Activated CD8-positive, alpha-beta memory T cell treated with anti-CD3 and anti-CD28 coated beads for 36 hours (primary cell): Measurements from ENCODE around the gene TAF8. TPM values are rescaled to one million over a fixed set of nuclear protein-coding genes. Genes with fewer than 3 reads are reported as not detected.

Source experiments
- CTCF ChIA-PET: fragments of 350-600 bp; sonication (Branson Sonifier 250); formaldehyde crosslinking; loops from one replicate; lab custom pipeline; 2021; ENCODE audit warnings: antibody characterized with exemption; lab: Charles Lee
- POLR2A ChIA-PET: fragments of 350-600 bp; sonication (Branson Sonifier 250); formaldehyde crosslinking; loops from one replicate; lab custom pipeline; 2021; ENCODE audit warnings: antibody characterized with exemption; lab: Charles Lee
- total RNA-seq, 2 experiments: library from RNA; stranded (reverse); gene quantifications; one replicate each; pipeline ENCODE4 v1.2.3, GENCODE V29; 2021

The TAF8 gene
- total RNA-seq, 2 experiments from 2014 or later = 42.9 to 45.7 TPM

- CTCF ChIA-PET = interaction anchor here (0.9 to 12.5 kb wide), 34 partner anchors 9 to 309 kb away, joined by 3 to 221 read pairs (median 5); partner anchors contain the start of genes BYSL, CCND3, MED20 and TFEB
- POLR2A ChIA-PET = interaction anchor here (1.9 to 2.6 kb wide), 2 partner anchors 108 to 123 kb away, joined by 8 to 13 read pairs; partner anchors contain the start of genes BYSL and MED20
Measured at GRCh38 chr6:42043787-42044475, 6.4 kb upstream of the TAF8 start.

GRCh38 chr6:42045538-42046460, 4.5 kb upstream of the TAF8 start:
- ChIA-PET POLR2A (interaction anchor here (0.7 to 1.9 kb wide), 3 partner anchors 110 to 258 kb away, joined by 3 to 8 read pairs (median 5); partner anchors contain the start of gene TOMM6), CTCF (interaction anchor here (0.7 to 12.5 kb wide), 13 partner anchors 20 to 260 kb away, joined by 3 to 221 read pairs (median 9); partner anchors contain the start of genes BYSL, CCND3, MED20 and TOMM6)

DNA sequence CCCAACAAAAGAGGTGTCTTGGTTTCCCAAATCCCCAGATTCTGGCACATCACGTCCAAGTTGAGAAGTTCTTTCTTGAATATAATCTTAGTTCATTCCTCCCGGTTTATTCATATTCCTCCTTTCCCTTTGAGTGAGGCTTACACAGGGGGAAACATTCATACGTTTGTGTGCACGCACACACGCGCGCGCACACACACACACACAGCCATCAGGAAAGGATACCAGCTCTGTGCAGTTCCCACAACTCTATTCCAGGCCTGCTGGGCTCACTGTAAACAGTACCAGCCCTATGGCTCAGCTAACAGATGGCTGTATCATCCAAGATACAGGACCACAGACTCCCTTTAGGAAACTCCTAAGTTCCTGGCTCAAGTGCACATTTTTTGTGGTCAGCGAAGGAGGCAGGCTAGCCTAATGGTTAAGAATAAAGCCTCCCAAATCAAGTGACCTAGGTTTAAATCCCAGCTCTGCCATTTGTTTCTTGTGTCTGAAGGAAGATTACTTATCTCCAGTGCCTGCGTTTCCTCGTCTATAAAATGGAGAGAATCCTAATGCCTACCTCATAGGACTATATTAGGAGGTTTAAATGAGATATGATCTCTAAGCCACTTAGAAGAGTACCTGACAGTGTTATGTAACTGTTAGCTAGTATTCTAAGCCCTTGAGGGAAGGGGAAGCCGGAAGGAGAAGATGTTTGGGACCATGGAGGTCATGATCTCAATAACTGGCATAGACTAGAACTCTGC, 3.7 kb upstream of the TAF8 start:
- CTCF ChIA-PET = interaction anchor here (0.7 to 12.5 kb wide), 10 partner anchors 25 to 259 kb away, joined by 3 to 221 read pairs (median 11); partner anchors contain the start of genes BYSL, CCND3, MED20 and TOMM6
- POLR2A ChIA-PET = interaction anchor here (0.6 to 1.2 kb wide), 4 partner anchors 112 to 259 kb away, joined by 3 to 5 read pairs (median 3); partner anchors contain the start of gene TOMM6

DNA sequence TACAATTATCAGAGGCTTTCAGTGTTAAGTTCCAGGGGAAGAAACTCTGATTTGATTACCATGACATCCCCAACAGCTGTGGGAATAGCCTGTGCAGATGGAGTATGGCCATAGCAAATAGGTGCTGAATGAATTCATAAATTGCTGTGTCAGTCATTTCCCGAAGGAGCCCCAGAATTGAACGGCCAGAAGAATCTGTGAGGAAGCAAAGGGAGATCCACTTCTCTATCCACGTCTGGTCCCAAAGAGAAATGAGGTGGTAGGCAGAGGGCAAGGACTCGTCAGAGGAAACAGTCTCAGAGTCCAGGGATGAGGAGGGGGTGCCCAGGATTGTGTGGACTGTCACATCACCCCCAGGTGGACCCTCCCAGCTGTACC, 3.1 kb upstream of the TAF8 start:
- ChIA-PET CTCF (interaction anchor here (1.2 to 12.5 kb wide), 7 partner anchors 33 to 260 kb away, joined by 3 to 221 read pairs (median 22); partner anchors contain the start of genes BYSL, CCND3, MED20 and TOMM6), POLR2A (interaction anchor here (0.6 to 1.0 kb wide), 3 partner anchors 113 to 260 kb away, joined by 3 to 4 read pairs (median 3); partner anchors contain the start of gene TOMM6)

DNA sequence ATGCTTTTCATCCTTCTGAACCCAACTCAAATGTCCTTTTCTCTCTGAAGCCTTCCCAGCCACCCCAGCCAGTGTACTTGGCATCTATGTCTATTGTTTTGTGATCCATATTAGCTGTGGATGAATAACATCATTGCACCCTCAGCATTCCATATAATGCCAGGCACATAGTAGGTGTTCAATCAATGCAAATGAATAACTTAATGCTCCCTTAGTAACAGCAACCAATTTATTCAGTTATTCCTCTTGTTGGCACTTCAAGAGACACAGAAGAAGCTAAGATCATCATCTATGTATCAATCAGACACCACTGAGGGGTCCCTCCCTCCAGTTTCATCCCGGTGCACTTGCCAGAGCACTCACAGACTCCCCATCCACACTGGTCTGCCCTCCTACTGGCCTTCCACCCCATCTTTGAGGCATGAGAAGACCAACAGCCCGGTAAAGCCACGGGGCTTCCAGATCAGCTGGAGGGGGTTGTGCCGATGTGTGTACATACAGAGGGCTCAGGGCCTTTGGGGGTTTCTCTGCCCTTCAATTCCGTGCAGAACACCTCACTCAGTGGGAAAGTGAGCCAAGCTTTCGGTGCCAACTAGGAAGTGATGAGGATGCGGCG, 2.4 kb upstream of the TAF8 start:
- ChIA-PET CTCF (interaction anchor here (0.6 to 12.5 kb wide), 7 partner anchors 8 to 260 kb away, joined by 3 to 221 read pairs (median 22); partner anchors contain the start of genes BYSL, CCND3, MED20 and TOMM6), POLR2A (interaction anchor here (0.9 to 1.0 kb wide), 3 partner anchors 107 to 260 kb away, joined by 3 to 4 read pairs (median 3); partner anchors contain the start of gene TOMM6)

GRCh38 chr6:42049116-42049809, 1.1 kb upstream of the TAF8 start:
- CTCF ChIA-PET = interaction anchor here (0.7 to 12.5 kb wide), 11 partner anchors 9 to 340 kb away, joined by 3 to 221 read pairs (median 6); partner anchors contain the start of genes BYSL, CCND3, MED20 and TOMM6

GRCh38 chr6:42049948-42050296, 402 bp upstream of the TAF8 start:
- ChIA-PET POLR2A (interaction anchor here (0.5 to 2.4 kb wide), 7 partner anchors 8 to 263 kb away, joined by 4 to 9 read pairs (median 7); partner anchors contain the start of gene TOMM6), CTCF (interaction anchor here (0.6 to 12.5 kb wide), 12 partner anchors 18 to 340 kb away, joined by 3 to 221 read pairs (median 5); partner anchors contain the start of genes BYSL, CCND3, MED20 and TOMM6)

More at GRCh38 chr6:42049116-42049809, 1.1 kb upstream of the TAF8 start:
- POLR2A ChIA-PET = interaction anchor here (0.9 to 2.4 kb wide), 6 partner anchors 8 to 262 kb away, joined by 3 to 9 read pairs (median 7); partner anchors contain the start of gene TOMM6

DNA sequence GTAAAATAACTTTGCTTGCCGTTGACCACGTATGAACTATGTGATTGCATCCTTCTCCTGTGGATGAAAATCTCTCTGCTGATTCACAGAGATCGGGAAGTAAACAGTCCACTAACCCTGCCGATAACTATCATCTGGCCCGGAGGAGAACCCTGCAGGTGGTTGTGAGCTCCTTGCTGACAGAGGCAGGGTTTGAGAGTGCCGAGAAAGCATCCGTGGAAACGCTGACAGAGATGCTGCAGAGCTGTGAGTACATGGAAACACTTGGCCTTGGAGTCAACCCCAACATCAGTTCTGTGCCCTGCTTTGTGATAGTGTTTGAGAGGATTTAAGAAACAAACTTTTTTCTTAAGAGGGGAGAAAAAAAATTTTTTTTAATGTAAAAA, 937 bp downstream of the TAF8 start:
- POLR2A ChIA-PET = interaction anchor here (1.0 to 2.4 kb wide), 4 partner anchors 49 to 264 kb away, joined by 4 to 9 read pairs (median 4); partner anchors contain the start of genes BYSL, MED20 and TOMM6
- CTCF ChIA-PET = interaction anchor here (0.6 to 12.5 kb wide), 6 partner anchors 53 to 264 kb away, joined by 3 to 221 read pairs (median 22); partner anchors contain the start of genes BYSL, CCND3, MED20 and TOMM6

DNA sequence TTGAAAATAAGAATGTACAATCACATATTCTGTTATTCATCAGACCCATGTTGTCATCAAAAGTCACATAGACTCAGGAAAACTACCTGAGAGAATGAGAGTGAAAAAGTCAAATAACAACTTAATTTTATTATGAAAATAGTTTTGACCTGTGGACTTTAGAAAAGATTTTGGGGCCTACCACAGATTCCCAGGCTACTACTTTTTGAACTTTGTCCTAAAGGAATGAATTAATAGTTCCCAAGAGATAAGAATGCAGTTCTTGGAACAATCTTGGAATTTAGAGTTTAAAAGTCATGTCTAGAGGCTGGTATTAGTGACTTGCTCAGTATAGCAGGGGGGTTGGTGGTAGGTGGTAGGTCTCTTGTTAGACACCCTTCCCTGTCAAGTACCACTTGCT, 3.3 kb downstream of the TAF8 start:
- ChIA-PET CTCF (interaction anchor here (1.5 to 2.7 kb wide), 2 partner anchors 51 kb away, joined by 6 to 8 read pairs; no protein-coding TSS in a partner anchor), POLR2A (no interaction called here)

DNA sequence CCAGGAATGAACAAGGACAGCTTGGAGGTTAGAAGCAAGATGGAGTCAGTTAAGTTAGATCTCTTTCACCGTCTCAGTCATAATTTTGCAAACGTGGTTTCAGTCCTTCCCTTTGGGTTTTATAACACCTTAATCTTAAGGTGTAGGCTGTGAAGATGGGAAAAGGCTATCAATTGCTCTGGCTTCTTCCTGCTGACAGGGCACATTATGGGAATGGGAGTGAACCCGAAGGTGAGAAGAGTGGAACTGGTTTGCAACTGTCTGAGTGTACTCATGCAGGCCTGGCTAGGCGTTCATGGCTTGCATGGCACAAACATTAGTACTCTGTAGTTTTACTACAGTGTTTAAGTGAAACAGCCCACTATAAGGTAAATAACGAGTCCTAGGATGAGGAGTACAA, 9.4 kb downstream of the TAF8 start:
- CTCF ChIA-PET = no interaction called here
- POLR2A ChIA-PET = no interaction called here

- ChIA-PET CTCF (interaction anchor here (0.9 to 1.0 kb wide), 2 partner anchors 38 to 43 kb away, joined by 3 read pairs; no protein-coding TSS in a partner anchor), POLR2A (no interaction called here)
Measured at GRCh38 chr6:42066156-42066675, 15.9 kb downstream of the TAF8 start.

DNA sequence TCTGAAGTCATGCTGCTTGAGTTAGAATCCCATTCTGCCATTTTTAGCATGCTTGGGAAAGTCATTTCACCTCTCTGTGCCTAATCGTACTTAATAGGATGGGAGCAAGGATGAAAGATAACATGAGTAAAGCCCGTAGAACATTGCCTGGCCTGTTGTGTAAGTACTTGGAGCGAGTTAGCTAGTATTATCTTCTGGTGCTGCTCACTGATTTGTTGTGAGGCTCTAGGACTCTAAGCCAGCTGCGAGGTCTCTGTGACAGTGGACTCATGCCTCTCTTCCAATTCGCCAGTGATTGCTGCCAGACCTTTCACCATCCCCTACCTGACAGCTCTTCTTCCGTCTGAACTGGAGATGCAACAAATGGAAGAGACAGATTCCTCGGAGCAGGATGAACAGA, 17.8 kb downstream of the TAF8 start:
- ChIA-PET CTCF (interaction anchor here (0.8 to 1.2 kb wide), 2 partner anchors 18 to 27 kb away, joined by 3 to 4 read pairs; partner anchors contain the start of gene TAF8), POLR2A (no interaction called here)

- POLR2A ChIA-PET = no interaction called here
- CTCF ChIA-PET = interaction anchor here (0.8 kb wide), 1 partner anchor 27 kb away, joined by 3 read pairs; no protein-coding TSS in a partner anchor
Measured at GRCh38 chr6:42068872-42069522, 18.7 kb downstream of the TAF8 start.

- POLR2A ChIA-PET = no interaction called here
- CTCF ChIA-PET = interaction anchor here (4.6 kb wide), 1 partner anchor 32 kb away, joined by 24 read pairs; no protein-coding TSS in a partner anchor
Measured at GRCh38 chr6:42071881-42072583, 21.7 kb downstream of the TAF8 start.

DNA sequence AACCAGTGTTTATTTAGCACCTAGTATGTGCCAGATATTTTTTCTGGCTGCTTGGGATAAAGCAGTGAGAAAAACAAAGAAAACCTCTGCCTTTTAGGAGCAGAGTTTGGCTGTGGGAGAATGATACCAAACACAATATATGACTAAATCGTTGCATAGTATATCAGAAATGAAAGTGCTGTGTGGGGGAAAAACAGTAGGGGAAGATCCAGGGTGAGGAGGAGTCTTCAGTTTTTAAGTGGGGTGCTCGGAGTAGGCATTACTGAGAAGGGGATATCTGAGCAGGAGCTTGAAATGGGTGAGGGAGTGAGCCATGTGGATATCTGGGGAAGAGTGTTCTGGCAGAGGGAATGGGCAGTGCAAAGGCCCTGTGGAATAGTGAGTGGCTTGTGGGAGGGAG, 23.0 kb downstream of the TAF8 start:
- POLR2A ChIA-PET = no interaction called here
- CTCF ChIA-PET = interaction anchor here (0.6 to 4.6 kb wide), 3 partner anchors 11 to 86 kb away, joined by 3 to 24 read pairs (median 4); no protein-coding TSS in a partner anchor
